ENCODE data around the gene SPON1.

The SPON1 gene

GRCh38 chr11:14059491-14059890, 97.0 kb downstream of the SPON1 start:
- TF ChIP-seq, protein P1, sequence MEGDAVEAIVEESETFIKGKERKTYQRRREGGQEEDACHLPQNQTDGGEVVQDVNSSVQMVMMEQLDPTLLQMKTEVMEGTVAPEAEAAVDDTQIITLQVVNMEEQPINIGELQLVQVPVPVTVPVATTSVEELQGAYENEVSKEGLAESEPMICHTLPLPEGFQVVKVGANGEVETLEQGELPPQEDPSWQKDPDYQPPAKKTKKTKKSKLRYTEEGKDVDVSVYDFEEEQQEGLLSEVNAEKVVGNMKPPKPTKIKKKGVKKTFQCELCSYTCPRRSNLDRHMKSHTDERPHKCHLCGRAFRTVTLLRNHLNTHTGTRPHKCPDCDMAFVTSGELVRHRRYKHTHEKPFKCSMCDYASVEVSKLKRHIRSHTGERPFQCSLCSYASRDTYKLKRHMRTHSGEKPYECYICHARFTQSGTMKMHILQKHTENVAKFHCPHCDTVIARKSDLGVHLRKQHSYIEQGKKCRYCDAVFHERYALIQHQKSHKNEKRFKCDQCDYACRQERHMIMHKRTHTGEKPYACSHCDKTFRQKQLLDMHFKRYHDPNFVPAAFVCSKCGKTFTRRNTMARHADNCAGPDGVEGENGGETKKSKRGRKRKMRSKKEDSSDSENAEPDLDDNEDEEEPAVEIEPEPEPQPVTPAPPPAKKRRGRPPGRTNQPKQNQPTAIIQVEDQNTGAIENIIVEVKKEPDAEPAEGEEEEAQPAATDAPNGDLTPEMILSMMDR (IDR thresholded peaks at IDR 0.05; ENCODE audit: insufficient read depth, low read depth, low read length, missing control alignments): no peak
- no peak for DNase-seq (ENCODE audit: low read depth)
- no peak overlapping the region for H3K4me3 ChIP-seq (ENCODE audit: low read length)

GRCh38 chr11:14061721-14062120, 99.2 kb downstream of the SPON1 start:
- DNase-seq (ENCODE audit: low read depth): no peak
- H3K4me3 ChIP-seq (ENCODE audit: low read length): no peak overlapping the region
- TF ChIP-seq, protein P1 (IDR thresholded peaks at IDR 0.05; ENCODE audit: insufficient read depth, low read depth, low read length, missing control alignments): no peak

DNA sequence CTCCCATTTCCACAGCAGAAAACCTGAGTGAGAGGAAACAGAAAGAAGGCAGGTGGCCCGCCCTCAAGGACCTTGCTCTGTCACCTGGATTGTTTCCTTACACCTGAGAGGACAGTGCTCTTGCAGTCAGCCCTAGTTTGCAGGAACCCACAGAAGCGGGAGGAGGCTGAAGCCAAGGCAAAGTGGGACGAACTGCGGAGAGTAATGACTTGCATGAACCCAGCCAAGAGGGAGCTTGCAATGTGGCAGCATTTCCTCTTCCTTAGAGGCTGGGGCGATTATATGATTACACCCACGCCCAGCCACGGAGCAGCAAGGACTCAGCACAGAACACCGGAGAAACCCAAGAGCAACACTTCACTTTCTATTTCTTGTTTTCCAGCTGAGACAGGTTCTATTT, 102.6 kb downstream of the SPON1 start:
- no peak for DNase-seq (ENCODE audit: low read depth)
- TF ChIP-seq, protein P1 (IDR thresholded peaks at IDR 0.05; ENCODE audit: insufficient read depth, low read depth, low read length, missing control alignments): no peak
- no peak overlapping the region for H3K4me3 ChIP-seq (ENCODE audit: low read length)

DNA sequence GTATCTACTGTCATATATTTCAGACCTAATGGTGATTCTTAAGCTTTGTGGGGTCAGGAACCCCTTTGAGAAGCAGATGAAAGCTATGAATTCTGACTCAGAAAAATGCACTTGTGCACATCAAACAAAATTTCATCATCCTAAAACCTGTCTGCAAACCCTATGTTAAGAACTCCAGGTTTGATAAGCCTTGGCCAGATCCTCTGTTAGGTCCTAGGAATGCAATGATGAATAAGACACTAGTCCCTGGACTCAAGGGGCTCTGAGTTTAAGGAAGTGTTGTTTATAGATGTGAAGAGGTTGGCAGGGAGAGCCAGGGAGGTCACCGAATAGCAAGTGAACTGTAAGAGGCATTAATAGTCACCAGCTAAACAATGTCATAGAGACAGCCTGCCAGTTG, 103.2 kb downstream of the SPON1 start:
- H3K4me3 ChIP-seq (ENCODE audit: low read length): no peak overlapping the region
- TF ChIP-seq, protein P1 (IDR thresholded peaks at IDR 0.05; ENCODE audit: insufficient read depth, low read depth, low read length, missing control alignments): no peak
- DNase-seq (ENCODE audit: low read depth): no peak

DNA sequence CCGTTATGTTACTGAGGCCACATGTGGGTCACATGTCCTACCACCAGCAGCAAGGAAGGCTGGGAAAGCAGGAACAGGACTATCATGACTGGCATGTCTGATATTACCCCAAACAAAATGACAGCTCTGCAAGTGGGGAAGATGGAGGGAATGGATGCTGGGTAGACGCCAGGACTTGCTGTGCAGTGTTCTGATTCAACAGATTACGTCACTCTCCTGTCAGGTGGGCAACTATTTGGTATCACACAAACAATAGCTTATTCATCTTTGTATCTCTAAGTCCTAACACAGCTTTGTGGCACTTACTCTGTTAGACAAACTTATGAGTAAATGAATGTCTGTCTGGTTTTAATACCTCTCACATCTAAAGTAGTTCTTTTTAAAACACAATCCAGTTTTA, 105.2 kb downstream of the SPON1 start:
- no peak overlapping the region for H3K4me3 ChIP-seq (ENCODE audit: low read length)
- TF ChIP-seq, protein P1 (IDR thresholded peaks at IDR 0.05; ENCODE audit: insufficient read depth, low read depth, low read length, missing control alignments): no peak
- DNase-seq (ENCODE audit: low read depth): peak; percentile 44

DNA sequence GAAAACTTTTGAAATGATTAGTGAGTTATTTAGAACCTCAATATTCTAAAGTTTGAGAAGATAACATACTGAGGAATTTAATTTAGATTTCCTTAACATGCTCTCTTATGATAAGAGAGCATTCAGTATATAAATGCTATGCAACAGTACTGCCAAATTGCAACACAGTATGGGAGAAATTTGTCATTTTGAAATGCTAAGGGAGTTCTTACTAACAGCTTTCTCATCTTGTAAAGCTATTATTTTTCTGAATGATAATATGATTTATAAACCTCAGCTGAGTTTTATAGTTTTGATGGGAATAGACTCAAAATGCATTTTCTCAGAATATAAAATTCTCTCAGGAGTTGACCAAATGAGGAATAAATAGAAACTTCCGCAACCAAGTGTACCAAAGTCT, 108.4 kb downstream of the SPON1 start:
- no peak overlapping the region for H3K4me3 ChIP-seq (ENCODE audit: low read length)
- DNase-seq (ENCODE audit: low read depth): no peak
- TF ChIP-seq, protein P1 (IDR thresholded peaks at IDR 0.05; ENCODE audit: insufficient read depth, low read depth, low read length, missing control alignments): no peak

DNA sequence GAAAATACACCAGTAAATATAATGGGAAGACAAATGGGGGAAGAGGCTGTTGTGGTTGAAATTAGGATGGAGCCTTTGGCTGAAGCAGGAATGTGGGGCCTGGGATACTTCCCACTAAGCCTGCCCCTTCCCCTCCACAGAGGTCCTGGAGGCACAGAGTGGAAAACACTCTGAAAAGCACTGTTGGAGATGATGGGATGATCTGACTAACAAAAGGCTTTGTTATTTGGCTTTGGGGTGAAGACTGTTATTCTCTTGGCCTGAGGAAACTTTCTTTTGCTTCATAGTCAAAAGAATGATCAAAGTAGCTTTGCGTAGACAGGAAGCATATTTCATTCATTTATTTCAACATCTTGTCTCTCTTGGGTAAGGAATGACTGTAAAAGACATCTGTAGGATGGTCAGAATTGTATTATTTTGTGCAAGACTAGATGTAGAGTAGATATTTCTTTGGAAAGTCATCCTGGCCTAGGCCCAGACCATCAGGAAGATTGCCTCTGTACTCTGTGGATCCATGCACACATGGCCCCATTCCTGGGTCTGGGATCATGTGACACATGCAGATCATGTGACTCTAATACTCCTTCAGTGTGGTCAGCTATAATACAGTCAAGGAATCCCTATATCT, 111.4 kb downstream of the SPON1 start:
- TF ChIP-seq, protein P1 (IDR thresholded peaks at IDR 0.05; ENCODE audit: insufficient read depth, low read depth, low read length, missing control alignments): no peak
- H3K4me3 ChIP-seq (ENCODE audit: low read length): no peak overlapping the region
- no peak for DNase-seq (ENCODE audit: low read depth)

All from epithelial cell of esophagus (primary cell).